ENCODE measurements around the gene MKRN2.

DNA sequence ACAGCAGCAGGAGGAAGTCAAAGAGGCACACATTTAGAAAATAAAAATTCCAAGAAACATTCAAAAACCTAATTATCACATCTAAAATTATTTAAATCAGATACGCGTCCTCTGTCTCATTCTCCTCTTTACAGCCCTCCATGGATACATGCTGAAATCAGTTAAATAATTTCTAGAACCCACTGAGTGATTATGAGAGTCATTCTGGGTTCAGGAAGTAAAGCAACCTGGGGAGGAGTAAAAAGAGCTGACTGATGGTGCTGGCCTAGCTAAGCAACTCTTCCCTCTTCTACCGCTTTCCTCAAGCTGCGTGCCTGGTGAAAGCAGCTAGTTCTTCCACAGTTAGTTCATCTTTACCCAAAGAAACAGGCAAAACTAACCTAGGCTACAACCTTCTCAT, 58.4 kb downstream of the MKRN2 start:
- TF ChIP-seq CTCF (IDR thresholded peaks at IDR 0.05) (no peak), POLR2A (IDR thresholded peaks at IDR 0.05) (no peak)

All from right lobe of liver (tissue), 4 donors.